ENCODE data around the gene KRIT1. TPM values are rescaled to one million over a fixed set of nuclear protein-coding genes. Genes with fewer than 3 reads are reported as not detected.

KRIT1 gene
- total and polyA plus RNA-seq, 2 of the 13 experiments (the other 11 are each of a cell fraction or from before 2014, with no cell fraction given), result 29.4 to 37.7 TPM

- TF ChIP-seq POLR2G (IDR thresholded peaks at IDR 0.05; ENCODE audit: low read depth, low read length) (0 out of 2 replicates have a peak, but pooled peaks have one; percentile 34), ZNF777 (CRISPR knock-in tag; IDR thresholded peaks at IDR 0.05) (peak; percentile 71), GMEB1 (CRISPR knock-in tag; IDR thresholded peaks at IDR 0.05; ENCODE audit: borderline replicate concordance) (0 out of 2 replicates have a peak, but pooled peaks have one; percentile 28), SMARCC2 (IDR thresholded peaks at IDR 0.05) (no peak), ZNF232 (CRISPR knock-in tag; IDR thresholded peaks at IDR 0.05; ENCODE audit: borderline replicate concordance) (0 out of 2 replicates have a peak, but pooled peaks have one; percentile 50), SETDB1 (CRISPR knock-in tag; IDR thresholded peaks at IDR 0.05; ENCODE audit: borderline replicate concordance) (no peak), MED1 (CRISPR knock-in tag; IDR thresholded peaks at IDR 0.05) (peak; percentile 33; the same call in 1 of the 2 replicates), NR2C2 (CRISPR knock-in tag; IDR thresholded peaks at IDR 0.05; ENCODE audit: borderline replicate concordance) (0 out of 2 replicates have a peak, but pooled peaks have one; percentile 32), KDM5B (CRISPR knock-in tag; IDR thresholded peaks at IDR 0.05; ENCODE audit: borderline replicate concordance) (peak; percentile 38; the same call in 1 of the 2 replicates), ZNF543 (CRISPR knock-in tag; IDR thresholded peaks at IDR 0.05) (no peak), KDM2A (CRISPR knock-in tag; IDR thresholded peaks at IDR 0.05; ENCODE audit: borderline replicate concordance, low read depth) (peak; percentile 89), ZNF891 (CRISPR knock-in tag; IDR thresholded peaks at IDR 0.05) (0 out of 2 replicates have a peak, but pooled peaks have one; percentile 54), ZNF614 (CRISPR knock-in tag; IDR thresholded peaks at IDR 0.05; ENCODE audit: borderline replicate concordance) (peak; percentile 65; the same call in 1 of the 2 replicates), CC2D1A (CRISPR knock-in tag; IDR thresholded peaks at IDR 0.05) (no peak), HNF4A (CRISPR knock-in tag; IDR thresholded peaks at IDR 0.05) (0 out of 2 replicates have a peak, but pooled peaks have one; percentile 27), ZNF280B (CRISPR knock-in tag; IDR thresholded peaks at IDR 0.05; ENCODE audit: borderline replicate concordance) (peak; percentile 61; the same call in 1 of the 2 replicates), E2F1 (CRISPR knock-in tag; IDR thresholded peaks at IDR 0.05) (peak; percentile 22; the same call in 1 of the 2 replicates), PAXIP1 (CRISPR knock-in tag; conservative IDR thresholded peaks at IDR 0.05) (no peak), LCORL (IDR thresholded peaks at IDR 0.05) (no peak), LCORL (CRISPR knock-in tag; IDR thresholded peaks at IDR 0.05) (peak; percentile 71)
These were observed 66.5 kb downstream of the KRIT1 start, which contains the start of gene LRRD1 (continued) for GRCh38 chr7:92178928-92179924.
